H1 (cell line): Measurements from ENCODE around the gene H2BW1. TPM values are rescaled to one million over a fixed set of nuclear protein-coding genes. Genes with fewer than 3 reads are reported as not detected.

ENCODE experiments used
- CTCF ChIA-PET: fragments of 300-600 bp; sonication (Branson Sonifier 250); formaldehyde crosslinking; loops from one replicate; lab custom pipeline; 2021; ENCODE audit not compliant: partially characterized antibody; lab: Charles Lee
- POLR2A ChIA-PET: fragments of 300-600 bp; sonication (Branson Sonifier 250); formaldehyde crosslinking; loops from one replicate; lab custom pipeline; 2021; ENCODE audit warnings: inconsistent platforms; ENCODE audit not compliant: partially characterized antibody; lab: Charles Lee
- DNase-seq, 2 experiments: peaks; one replicate each; pipeline versions ENCODE4 v3.0.0 to v3.0.0-alpha.2; 2010 to 2022; ENCODE audit warnings: low spot score in 2 of 2, low read depth in 1 of 2, mixed read lengths in 1 of 2
- FAIRE-seq: peaks from 2 replicates; lab custom pipeline; 2011; peaks lifted over from hg19 to GRCh38; lab: Jason Lieb, UNC
- H2AFZ ChIP-seq: 2 replicates; pipeline ENCODE4 v1.8.1; 2012; ENCODE audit warnings: low read length, inconsistent platforms
- H2AK5ac ChIP-seq: 2 replicates; pipeline ENCODE4 v1.6.1; 2013; ENCODE audit warnings: low read depth, low read length
- H2BK120ac ChIP-seq: replicated peaks from 2 replicates; pipeline ENCODE3; 2013; ENCODE audit warnings: low read depth, low read length, inconsistent platforms
- H2BK12ac ChIP-seq: 2 replicates; pipeline ENCODE4 v1.6.1; 2013; ENCODE audit warnings: low read depth, low read length
- H2BK15ac ChIP-seq: 2 replicates; pipeline ENCODE4 v1.6.1; 2013; ENCODE audit warnings: low read length
- H2BK20ac ChIP-seq: 2 replicates; pipeline ENCODE4 v1.6.1; 2013; ENCODE audit warnings: low read length
- H2BK5ac ChIP-seq: 2 replicates; pipeline ENCODE4 v1.6.1; 2013; ENCODE audit warnings: low read depth, low read length
- H3K14ac ChIP-seq: 2 replicates; pipeline ENCODE4 v1.6.1; 2013; ENCODE audit warnings: inconsistent platforms; ENCODE audit not compliant: insufficient read length
- H3K18ac ChIP-seq: 2 replicates; pipeline ENCODE4 v1.6.1; 2013; ENCODE audit warnings: low read length; ENCODE audit errors: extremely low read depth
- H3K23ac ChIP-seq: 2 replicates; pipeline ENCODE4 v1.6.1; 2013; ENCODE audit warnings: inconsistent platforms; ENCODE audit not compliant: insufficient read length
- H3K23me2 ChIP-seq: 2 replicates; pipeline ENCODE4 v1.6.1; 2013; ENCODE audit warnings: low read depth, low read length
- H3K27ac ChIP-seq: 2 replicates; pipeline ENCODE4 v1.6.1; 2011; ENCODE audit warnings: low read depth, low read length, inconsistent platforms
- H3K27me3 ChIP-seq, 4 experiments: replicated peaks in 1 of 4; 1 replicate in 1 of 4; 2 replicates in 3 of 4; pipeline versions ENCODE4 v1.6.1 to v1.8.1; 2011 to 2013; ENCODE audit warnings: low read length in 3 of 4, mild to moderate bottlenecking in 3 of 4, inconsistent platforms in 2 of 4, mixed read lengths in 2 of 4, moderate library complexity in 1 of 4; ENCODE audit not compliant: control insufficient read depth in 3 of 4, insufficient read depth in 3 of 4; ENCODE audit errors: extremely low read depth in 1 of 4
- H3K36me3 ChIP-seq, 4 experiments: 2 replicates each; pipeline versions ENCODE4 v1.6.1 to v1.8.1; 2011 to 2013; ENCODE audit warnings: mild to moderate bottlenecking in 4 of 4, low read length in 3 of 4, moderate library complexity in 2 of 4, control low read depth in 1 of 4, inconsistent platforms in 1 of 4; ENCODE audit not compliant: insufficient read depth in 4 of 4, control insufficient read depth in 2 of 4
- H3K4ac ChIP-seq: replicated peaks from 2 replicates; pipeline ENCODE3; 2013; ENCODE audit warnings: low read length, low read depth, mixed read lengths, inconsistent platforms; ENCODE audit not compliant: insufficient read length
- H3K4me1 ChIP-seq, 4 experiments: replicated peaks in 1 of 4; 1 replicate in 1 of 4; 2 replicates in 3 of 4; pipeline versions ENCODE4 v1.6.1 to v1.8.1; 2011 to 2013; ENCODE audit warnings: low read length in 3 of 4, inconsistent platforms in 2 of 4, mixed read lengths in 1 of 4; ENCODE audit not compliant: insufficient read depth in 4 of 4, control insufficient read depth in 3 of 4
- H3K4me2 ChIP-seq, 2 experiments: 2 replicates each; pipeline versions ENCODE4 v1.6.1 to v1.8.1; 2011 to 2013; ENCODE audit warnings: low read depth in 2 of 2, low read length in 2 of 2, control low read depth in 1 of 2, inconsistent platforms in 1 of 2, mild to moderate bottlenecking in 1 of 2; ENCODE audit not compliant: insufficient read depth in 1 of 2
- H3K4me3 ChIP-seq, 4 experiments: fragments of 200-600, 300-600 bp in 1 of 4; sonication (generic), shearing (Covaris generic), sonication (Bioruptor Twin) in 1 of 4; 2 replicates each; pipeline versions ENCODE4 v1.5.1 to v1.8.1; 2011 to 2016; ENCODE audit warnings: low read length in 4 of 4, low read depth in 3 of 4, control low read depth in 2 of 4, inconsistent platforms in 2 of 4, mild to moderate bottlenecking in 2 of 4, mixed read lengths in 1 of 4, moderate library complexity in 1 of 4; ENCODE audit not compliant: insufficient read depth in 2 of 4; ENCODE audit errors: extremely low read depth in 1 of 4
- H3K56ac ChIP-seq: replicated peaks from 2 replicates; pipeline ENCODE3; 2013; ENCODE audit warnings: low read depth, mild to moderate bottlenecking, mixed read lengths, low read length, inconsistent platforms; ENCODE audit not compliant: insufficient read length
- H3K79me1 ChIP-seq: 2 replicates; pipeline ENCODE4 v1.6.1; 2013; ENCODE audit warnings: low read depth, low read length, control low read depth
- H3K79me2 ChIP-seq, 2 experiments: 2 replicates each; pipeline versions ENCODE4 v1.6.1 to v1.8.1; 2012 to 2013; ENCODE audit warnings: low read length in 2 of 2, mild to moderate bottlenecking in 2 of 2, inconsistent platforms in 1 of 2; ENCODE audit not compliant: insufficient read depth in 2 of 2, control insufficient read depth in 1 of 2
- H3K9ac ChIP-seq, 4 experiments: replicated peaks in 1 of 4; 1 replicate in 1 of 4; 2 replicates in 3 of 4; pipeline versions ENCODE4 v1.6.1 to v1.8.1; 2011 to 2013; ENCODE audit warnings: low read depth in 3 of 4, low read length in 3 of 4, control low read depth in 2 of 4, mild to moderate bottlenecking in 2 of 4, moderate library complexity in 2 of 4, inconsistent platforms in 1 of 4; ENCODE audit errors: extremely low read depth in 1 of 4
- H3K9me3 ChIP-seq, 2 experiments: 2 replicates each; pipeline versions ENCODE4 v1.6.1 to v1.8.1; 2012 to 2013; ENCODE audit warnings: mild to moderate bottlenecking in 2 of 2, moderate library complexity in 2 of 2, control low read depth in 1 of 2, inconsistent platforms in 1 of 2, low read depth in 1 of 2, low read length in 1 of 2, mixed read lengths in 1 of 2; ENCODE audit not compliant: insufficient read depth in 2 of 2
- H4K20me1 ChIP-seq, 2 experiments: replicated peaks in 1 of 2; 2 replicates each; pipeline versions ENCODE3 to v1.8.1; 2011 to 2013; ENCODE audit warnings: inconsistent platforms in 2 of 2, low read length in 2 of 2, mild to moderate bottlenecking in 1 of 2; ENCODE audit not compliant: insufficient read depth in 2 of 2, control insufficient read depth in 1 of 2
- H4K5ac ChIP-seq: 2 replicates; pipeline ENCODE4 v1.6.1; 2013; ENCODE audit warnings: low read length, low read depth, mixed read lengths, inconsistent platforms; ENCODE audit not compliant: insufficient read length
- H4K8ac ChIP-seq: 2 replicates; pipeline ENCODE4 v1.8.0; 2013; ENCODE audit warnings: mild to moderate bottlenecking, moderate library complexity, low read length, inconsistent platforms; ENCODE audit not compliant: insufficient read depth; ENCODE audit errors: extremely low read depth
- H4K91ac ChIP-seq: replicated peaks from 2 replicates; pipeline ENCODE3; 2013; ENCODE audit warnings: low read length, mixed read lengths, inconsistent platforms; ENCODE audit not compliant: insufficient read length
- CBX5 ChIP-seq: fragments of 300-800, 300-1000 bp; sonication (generic); IDR thresholded peaks from 2 replicates; pipeline ENCODE4 v1.7.1; 2016; ENCODE audit warnings: antibody characterized with exemption, low read length, low read depth
- CREB1 ChIP-seq: IDR thresholded peaks from 2 replicates; pipeline ENCODE4 v1.6.1; 2012; ENCODE audit warnings: inconsistent platforms
- CTBP2 ChIP-seq: IDR thresholded peaks from 2 replicates; pipeline ENCODE4 v1.7.0; 2011; ENCODE audit warnings: borderline replicate concordance, mild to moderate bottlenecking, moderate library complexity, mixed read lengths, low read length; ENCODE audit not compliant: insufficient read depth, insufficient read length
- EGR1 ChIP-seq: IDR thresholded peaks from 2 replicates; pipeline ENCODE4 v1.6.1; 2011; ENCODE audit warnings: low read depth, low read length, borderline replicate concordance
- EP300 ChIP-seq, 2 experiments: IDR thresholded peaks; 1 replicate in 1 of 2; 2 replicates in 1 of 2; pipeline ENCODE4 v1.6.1; 2011 to 2012; ENCODE audit warnings: low read depth in 2 of 2, low read length in 2 of 2, mild to moderate bottlenecking in 2 of 2, borderline replicate concordance in 1 of 2, inconsistent platforms in 1 of 2, moderate library complexity in 1 of 2
- NANOG ChIP-seq: IDR thresholded peaks from 2 replicates; pipeline ENCODE4 v1.6.1; 2011; ENCODE audit warnings: low read length, low read depth, mild to moderate bottlenecking, inconsistent platforms; ENCODE audit not compliant: insufficient read depth, poor library complexity, severe bottlenecking
- POLR2AphosphoS5 ChIP-seq: IDR thresholded peaks from 2 replicates; pipeline ENCODE4 v1.6.1; 2011; ENCODE audit warnings: low read depth, low read length
- TBP ChIP-seq: IDR thresholded peaks from 2 replicates; pipeline ENCODE4 v1.6.1; 2011; ENCODE audit warnings: low read depth, low read length, improper control_type of control experiment
- TCF12 ChIP-seq: IDR thresholded peaks from 2 replicates; pipeline ENCODE4 v1.6.1; 2011; ENCODE audit warnings: low read depth, mild to moderate bottlenecking, low read length
- YY1 ChIP-seq: IDR thresholded peaks from 2 replicates; pipeline ENCODE4 v1.6.1; 2011; ENCODE audit warnings: low read depth, mild to moderate bottlenecking, low read length
- WGBS, 2 experiments: shearing (Covaris generic) in 1 of 2; methylation state at CpG; one replicate each; pipeline versions ENCODE4 v1.1.6 to v1.1.7; 2013 to 2015; ENCODE audit warnings: low lambda C conversion rate in 2 of 2, mixed read lengths in 2 of 2, inconsistent platforms in 1 of 2, low coverage in 1 of 2, missing lambda C conversion rate in 1 of 2; ENCODE audit not compliant: insufficient replicate concordance in 2 of 2, insufficient coverage in 1 of 2, insufficient read length in 1 of 2; ENCODE audit errors: extremely low coverage in 1 of 2, missing lambda C conversion rate in 1 of 2; 5-methylcytosine and 5-hydroxymethylcytosine counted together
- polyA plus RNA-seq, 7 experiments: library from polyadenylated mRNA; depleted of rRNA in 3 of 7; stranded (reverse) in 5 of 7; unstranded in 2 of 7; fragments of >200 nt in 5 of 7; fragments of 200-250 nt in 2 of 7; gene quantifications; 1 replicate in 5 of 7; 2 replicates in 1 of 7; 4 replicates in 1 of 7; pipeline versions ENCODE4 v1.2.1 to v1.2.3, GENCODE V29; 2011 to 2013; ENCODE audit warnings: missing spikeins in 2 of 7, mixed read lengths in 2 of 7
- total RNA-seq: library from RNA; stranded (reverse); fragmentation: NEBNext Ultra II Directional; extraction: Animal tissue kit (Norgen Biotek cat#: 25700); gene quantifications from 2 replicates; pipeline ENCODE4 v1.2.1, GENCODE V29; 2021

H2BW1 gene
- total and polyA plus RNA-seq, 2 of the 8 experiments (the other 6 are each of a cell fraction or from before 2014, with no cell fraction given) = not detected

- CTCF ChIA-PET = interaction anchor here (1.2 kb wide), 2 partner anchors 8 to 10 kb away, joined by 3 to 4 read pairs; no protein-coding TSS in a partner anchor
- Histone ChIP-seq H3K4ac (no peak overlapping the region), H3K4me1 (no peaks in the 10 kb centered on the region), H3K23ac (no peak overlapping the region), H3K79me1 (no peaks in the 10 kb centered on the region), H3K27me3 (no peaks in the 10 kb centered on the region), H3K18ac (no peak overlapping the region), H3K36me3 (no peaks in the 10 kb centered on the region), H2AK5ac (no peak overlapping the region), H3K9me3 (no peaks in the 10 kb centered on the region), H3K23me2 (no peaks in the 10 kb centered on the region), H3K4me2 (no peak overlapping the region), H2AFZ (no peak overlapping the region), H4K8ac (no peak overlapping the region), H3K9ac (no peak overlapping the region), H3K56ac (no peak overlapping the region), H3K14ac (no peak overlapping the region), H3K4me3 (no peak overlapping the region), H2BK15ac (no peak overlapping the region), H2BK120ac (no peak overlapping the region), H3K27ac (no peak overlapping the region), H2BK20ac (no peak overlapping the region), H4K5ac (no peak overlapping the region), H4K20me1 (no peaks in the 10 kb centered on the region), H2BK12ac (no peak overlapping the region), H4K91ac (no peak overlapping the region), H3K79me2 (no peaks in the 10 kb centered on the region), H2BK5ac (no peak overlapping the region)
- WGBS, 2 experiments = 76% methylated on average over 5 of the region's 5 CpGs; no CpG with 5 or more reads in 1 of the 2 experiments
- FAIRE-seq = no peak
- no peak for TF ChIP-seq CREB1
- TF ChIP-seq TCF12 = no peak
- TF ChIP-seq POLR2AphosphoS5 = no peak
- TF ChIP-seq NANOG = no peak
- TF ChIP-seq CBX5 = no peak
- no peak for TF ChIP-seq YY1
- no peak for TF ChIP-seq CTBP2
- TF ChIP-seq EP300 (IDR thresholded peaks at IDR 0.05; ENCODE audit: borderline replicate concordance in 1 of 2, low read depth in 2 of 2, low read length in 2 of 2) = no peak
- TF ChIP-seq TBP = no peak
- TF ChIP-seq EGR1 = no peak
- POLR2A ChIA-PET = no interaction called here
- no peak for DNase-seq
Measured at GRCh38 chrX:104008831-104009230, 4.7 kb downstream of the H2BW1 start.
